ENCODE measurements around the gene RBFOX2. TPM values are rescaled to one million over a fixed set of nuclear protein-coding genes. Genes with fewer than 3 reads are reported as not detected.

Gene RBFOX2
- total and polyA plus RNA-seq, 2 of the 13 experiments (the other 11 are each of a cell fraction or from before 2014, with no cell fraction given), result 37.3 to 40.4 TPM

- TF ChIP-seq ARID5B (CRISPR knock-in tag; IDR thresholded peaks at IDR 0.05) (peak; percentile 93), TEF (CRISPR knock-in tag; IDR thresholded peaks at IDR 0.05) (no peak), ATF2 (CRISPR knock-in tag; IDR thresholded peaks at IDR 0.05) (peak; percentile 74; the same call in 1 of the 2 replicates), THAP9 (CRISPR knock-in tag; IDR thresholded peaks at IDR 0.05; ENCODE audit: borderline replicate concordance) (no peak), HES4 (CRISPR knock-in tag; IDR thresholded peaks at IDR 0.05; ENCODE audit: borderline replicate concordance) (no peak), EZH2 (conservative IDR thresholded peaks at IDR 0.05; ENCODE audit: low read depth, low read length) (no peak), CBX2 (IDR thresholded peaks at IDR 0.05; ENCODE audit: low read depth, low read length) (no peak), CBX2 (CRISPR knock-in tag; IDR thresholded peaks at IDR 0.05; ENCODE audit: low read depth) (no peak), THAP11 (CRISPR knock-in tag; IDR thresholded peaks at IDR 0.05) (peak; percentile 68), ZFP91 (CRISPR knock-in tag; IDR thresholded peaks at IDR 0.05; ENCODE audit: borderline replicate concordance) (no peak), ZNF598 (CRISPR knock-in tag; IDR thresholded peaks at IDR 0.05; ENCODE audit: borderline replicate concordance) (no peak), ZNF800 (CRISPR knock-in tag; IDR thresholded peaks at IDR 0.05) (no peak), ZFP36L1 (CRISPR knock-in tag; IDR thresholded peaks at IDR 0.05) (no peak), ZNF333 (CRISPR knock-in tag; IDR thresholded peaks at IDR 0.05; ENCODE audit: borderline replicate concordance) (no peak), ZNF629 (CRISPR knock-in tag; conservative IDR thresholded peaks at IDR 0.05) (0 out of 2 replicates have a peak, but pooled peaks have one; percentile 31)
- TF ChIP-seq, protein P1, sequence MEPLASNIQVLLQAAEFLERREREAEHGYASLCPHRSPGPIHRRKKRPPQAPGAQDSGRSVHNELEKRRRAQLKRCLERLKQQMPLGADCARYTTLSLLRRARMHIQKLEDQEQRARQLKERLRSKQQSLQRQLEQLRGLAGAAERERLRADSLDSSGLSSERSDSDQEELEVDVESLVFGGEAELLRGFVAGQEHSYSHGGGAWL (CRISPR knock-in tag; IDR thresholded peaks at IDR 0.05), result no peak
Measured at GRCh38 chr22:35824256-35824655, 204.4 kb downstream of the RBFOX2 start (continued).
